GM18861 (cell line): ENCODE measurements around the gene STK32B.

Experiments used
- ATAC-seq: cut with Tn5 transposase; IDR thresholded peaks from one replicate; pipeline ENCODE4 v1.9.1; 2021; ENCODE audit not compliant: unreplicated experiment

Gene STK32B

DNA sequence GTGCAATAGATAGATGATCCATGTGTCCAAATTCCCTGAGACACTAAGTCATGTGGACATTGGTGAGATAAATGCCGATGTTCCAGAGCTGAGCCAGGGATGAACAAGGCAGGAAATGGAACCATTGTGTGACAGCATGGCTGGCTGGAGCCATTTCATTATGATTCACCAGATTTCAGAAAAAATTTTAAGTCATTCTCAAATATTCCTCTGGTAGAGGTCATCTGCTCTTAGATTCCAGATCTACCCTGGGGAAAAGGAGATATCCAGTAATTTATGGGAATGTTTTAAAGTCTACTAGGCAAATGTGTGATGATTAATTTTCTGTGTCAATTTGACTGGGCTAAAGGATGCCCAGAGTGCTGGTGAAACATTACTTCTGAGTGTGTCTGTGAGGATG lies 287.3 kb downstream of the STK32B start:
- ATAC-seq = no peak

DNA sequence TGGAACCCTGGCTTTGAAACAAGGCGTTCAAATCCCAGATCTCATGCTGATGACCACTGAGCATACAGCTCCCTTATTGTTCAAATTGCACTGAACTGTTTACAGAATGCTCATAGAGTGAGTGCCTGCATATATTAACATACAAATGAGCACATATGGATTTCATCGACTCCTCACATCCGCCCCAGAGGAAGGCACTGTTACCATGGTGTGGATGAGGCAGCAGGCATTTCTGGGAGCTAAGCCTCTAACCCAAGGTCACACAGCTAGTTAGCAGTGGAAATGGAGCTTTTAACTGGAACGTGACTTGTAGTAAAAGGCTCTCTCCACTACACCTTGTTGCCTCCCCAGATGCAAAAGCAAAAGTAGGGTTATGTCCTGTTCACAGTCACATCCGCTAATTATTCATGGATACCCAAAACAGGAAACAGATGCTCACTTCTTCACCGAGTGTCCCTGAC lies 289.7 kb downstream of the STK32B start:
- ATAC-seq = no peak

DNA sequence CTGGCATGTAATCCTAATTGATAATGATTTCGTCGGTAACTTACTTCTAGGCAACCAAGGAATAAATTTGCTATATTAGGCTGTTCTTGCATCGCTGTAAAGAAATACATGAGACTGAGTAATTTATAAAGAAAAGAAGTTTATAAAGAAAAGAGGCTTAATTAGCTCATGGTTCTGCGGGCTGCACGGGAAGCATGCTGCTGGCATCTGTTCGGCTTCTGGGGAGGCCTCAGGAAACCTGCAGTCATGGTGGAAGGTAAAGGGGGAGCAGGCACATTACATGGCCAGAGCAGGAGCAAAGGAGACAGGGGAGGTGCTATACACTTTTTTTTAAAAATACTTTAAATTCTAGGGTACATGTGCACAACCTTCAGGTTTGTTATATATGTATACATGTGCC lies 290.2 kb downstream of the STK32B start:
- no peak for ATAC-seq

DNA sequence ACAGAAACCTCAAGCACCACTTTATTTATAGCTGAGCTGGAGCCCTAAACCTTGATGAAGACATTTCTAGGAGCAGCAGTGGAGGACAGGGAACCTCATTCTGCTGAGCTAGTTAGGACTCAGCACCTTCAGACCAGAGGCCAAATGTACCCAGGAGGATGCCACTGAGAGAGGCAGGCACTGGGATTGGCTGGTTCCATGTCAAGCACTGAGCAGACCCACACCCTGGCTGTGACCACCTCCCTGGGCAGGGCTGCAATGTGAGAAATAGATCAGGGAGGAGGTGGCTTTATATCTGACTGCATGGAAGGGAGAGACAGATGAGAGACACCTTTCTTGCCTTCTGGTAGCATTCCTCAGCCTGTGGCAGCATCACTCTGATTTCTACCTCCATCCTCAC lies 304.6 kb downstream of the STK32B start:
- ATAC-seq = no peak

DNA sequence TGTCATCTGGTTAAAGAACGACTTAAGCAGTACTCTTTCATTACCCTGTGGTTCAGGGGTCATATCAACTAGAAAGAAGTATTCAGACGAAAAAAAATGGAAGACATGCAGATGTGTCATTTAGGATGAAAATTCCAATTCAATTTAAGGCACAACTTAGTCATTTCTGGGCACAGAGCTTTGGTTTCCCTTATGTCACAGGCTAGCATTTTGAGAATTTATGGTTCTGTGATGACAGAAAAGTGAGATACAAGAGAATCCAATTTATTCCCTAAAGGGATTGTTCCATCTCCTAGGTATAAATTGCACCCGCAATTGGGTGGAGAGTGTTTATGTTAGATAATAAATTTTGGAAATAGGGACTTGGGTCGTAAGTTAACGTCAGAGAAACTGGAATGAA lies 306.6 kb downstream of the STK32B start:
- ATAC-seq = no peak

DNA sequence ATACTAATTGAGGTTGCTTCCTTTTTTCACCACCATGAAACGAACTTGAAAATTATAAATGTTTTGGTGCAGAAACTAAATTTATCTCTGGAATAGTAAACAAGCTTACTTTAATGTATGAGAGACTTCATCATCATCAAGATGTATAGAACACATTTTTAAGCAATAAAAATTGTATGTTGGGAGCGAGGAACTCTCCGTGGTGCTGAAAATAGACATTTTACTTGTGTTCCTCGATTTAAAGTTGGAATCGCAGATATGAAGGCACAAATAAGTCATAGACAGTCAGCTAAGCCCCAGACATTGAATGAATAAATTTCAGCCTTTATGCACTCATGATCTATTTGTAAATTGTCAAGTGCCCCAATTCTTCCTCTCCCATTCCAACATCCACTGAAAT lies 310.7 kb downstream of the STK32B start:
- no peak for ATAC-seq

DNA sequence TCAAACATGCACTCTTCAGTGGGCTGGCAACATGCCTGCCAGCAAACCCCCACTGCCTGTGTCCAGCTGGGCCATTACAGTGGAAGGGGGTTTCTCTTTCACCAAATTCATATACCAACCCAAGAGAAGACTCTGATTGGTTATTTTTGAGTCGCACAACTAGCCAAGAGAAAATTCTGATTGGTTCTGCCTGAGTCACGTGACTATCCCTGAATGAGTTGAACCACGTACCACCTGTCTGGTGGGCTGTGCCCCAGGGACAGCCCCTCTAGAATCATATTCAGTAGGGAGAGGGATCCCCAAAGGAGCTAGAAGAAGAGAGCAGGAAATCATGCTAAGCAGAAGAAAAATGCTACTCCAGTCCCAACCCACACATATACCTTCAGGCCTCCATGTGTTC lies 313.1 kb downstream of the STK32B start:
- no peak for ATAC-seq

DNA sequence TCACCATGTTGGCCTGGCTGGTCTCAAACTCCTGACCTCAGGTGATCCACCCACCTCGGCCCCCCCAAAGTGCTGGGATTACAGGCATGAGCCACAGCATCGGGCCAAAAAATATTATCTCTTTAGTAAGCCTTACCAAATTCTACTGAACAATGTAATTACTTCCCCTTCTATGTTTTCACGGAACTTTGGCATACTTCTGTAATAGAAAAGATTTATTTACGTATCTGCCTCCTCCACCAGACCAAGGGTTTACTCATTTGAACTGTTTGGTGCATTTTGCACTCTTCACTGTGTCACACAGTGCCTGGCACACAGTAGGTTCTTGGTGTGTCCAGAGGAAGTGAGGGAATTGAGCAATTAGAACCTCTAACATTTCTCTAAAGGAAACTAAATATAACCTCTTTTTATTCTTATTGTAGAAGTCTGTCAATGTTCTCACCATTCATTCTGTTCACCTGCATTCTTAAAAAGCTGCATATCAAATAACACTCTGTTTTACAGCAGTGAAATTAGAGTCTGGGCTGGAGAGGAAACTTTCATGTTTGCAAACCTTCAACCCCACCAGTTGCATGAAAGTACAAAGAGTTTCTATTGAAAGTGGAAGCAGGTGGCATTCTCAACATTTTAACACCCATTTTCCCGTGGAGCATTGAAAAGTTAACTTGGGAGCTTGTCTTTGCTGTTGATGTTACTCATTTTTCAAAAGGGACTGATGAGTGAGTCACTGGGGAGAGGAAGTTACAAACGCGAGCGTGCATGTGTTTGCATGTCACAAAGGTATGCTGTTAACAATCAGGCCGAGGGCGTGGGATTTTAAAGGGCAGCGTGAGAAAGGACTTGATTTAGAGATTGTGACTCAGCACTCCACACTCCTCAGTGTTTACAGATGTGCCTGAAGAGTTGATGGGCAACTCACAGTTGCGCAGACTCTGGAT lies 314.1 kb downstream of the STK32B start:
- no peak for ATAC-seq

DNA sequence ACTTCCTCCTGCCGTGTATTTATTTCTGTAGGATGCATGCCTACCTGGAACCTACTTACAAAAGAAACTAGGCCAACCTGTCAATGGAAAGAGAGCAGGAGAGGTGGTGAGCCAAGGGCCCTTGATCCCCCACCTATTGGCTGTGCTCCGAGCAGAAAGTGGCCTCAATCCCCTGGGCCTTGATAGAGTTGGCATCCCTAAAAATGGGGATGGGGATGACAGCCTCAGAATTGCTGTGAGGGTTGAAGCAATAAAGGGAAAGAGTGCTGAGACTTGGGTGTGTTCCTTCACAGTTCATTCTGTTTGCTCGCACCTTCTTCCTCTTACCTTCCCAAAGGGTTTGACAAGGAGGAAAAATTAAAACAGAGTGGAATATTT lies 314.7 kb downstream of the STK32B start:
- ATAC-seq = no peak

DNA sequence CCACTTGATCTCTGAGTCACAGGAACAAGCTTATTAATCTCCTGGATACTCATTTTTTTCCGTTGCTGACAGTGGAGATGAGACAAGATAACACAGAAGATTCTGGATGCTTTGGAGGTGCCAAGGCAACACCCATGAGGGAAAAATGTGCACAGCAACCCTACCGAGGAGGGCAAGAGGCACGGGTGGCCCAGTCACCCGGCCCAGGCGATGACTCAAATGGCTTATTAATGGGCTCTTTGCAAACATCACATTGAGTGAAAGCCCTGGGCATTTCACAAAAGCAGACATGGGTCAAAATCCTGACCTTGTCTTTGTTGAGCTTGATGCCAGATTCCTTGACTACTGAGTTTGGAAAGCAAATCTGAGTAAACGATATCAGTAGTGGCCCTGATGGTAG lies 315.1 kb downstream of the STK32B start:
- ATAC-seq = no peak

DNA sequence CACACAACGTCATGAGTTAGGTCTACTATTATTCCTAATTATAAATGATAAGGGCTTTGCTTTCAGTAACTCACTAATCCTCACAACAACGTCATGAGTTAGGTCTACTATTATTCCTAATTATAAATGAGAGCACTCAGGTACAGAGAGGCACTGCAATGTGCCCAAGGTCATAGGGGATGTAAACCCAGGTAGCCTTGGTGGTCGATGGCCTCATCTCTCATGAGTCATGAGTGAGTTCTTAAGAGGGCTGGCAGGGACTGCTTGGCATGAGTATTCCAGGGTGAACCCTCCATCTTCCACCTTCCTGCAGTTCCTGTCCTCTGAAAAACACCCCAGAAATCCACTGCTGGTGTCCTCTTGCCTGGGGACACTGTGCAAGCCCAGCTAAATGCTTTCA lies 317.1 kb downstream of the STK32B start:
- no peak for ATAC-seq

DNA sequence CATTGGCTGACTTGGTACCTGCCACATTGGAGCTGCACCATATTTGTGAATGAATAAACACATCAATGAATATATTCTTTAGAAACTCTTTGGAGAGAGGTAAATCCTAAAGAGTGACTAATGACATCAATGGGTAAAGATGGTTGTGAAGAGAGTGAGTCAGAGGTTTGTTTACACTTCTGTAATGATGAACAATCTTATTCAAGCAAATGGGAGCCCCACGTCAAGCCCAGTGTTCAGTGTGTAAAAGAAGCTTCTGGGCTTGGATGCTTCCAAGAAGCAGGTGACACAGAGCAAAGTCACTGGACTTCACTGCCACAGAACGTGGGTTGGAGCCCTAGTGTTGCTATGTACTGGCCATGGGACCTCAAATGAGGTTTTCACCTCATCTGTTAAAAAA lies 319.0 kb downstream of the STK32B start:
- no peak for ATAC-seq

DNA sequence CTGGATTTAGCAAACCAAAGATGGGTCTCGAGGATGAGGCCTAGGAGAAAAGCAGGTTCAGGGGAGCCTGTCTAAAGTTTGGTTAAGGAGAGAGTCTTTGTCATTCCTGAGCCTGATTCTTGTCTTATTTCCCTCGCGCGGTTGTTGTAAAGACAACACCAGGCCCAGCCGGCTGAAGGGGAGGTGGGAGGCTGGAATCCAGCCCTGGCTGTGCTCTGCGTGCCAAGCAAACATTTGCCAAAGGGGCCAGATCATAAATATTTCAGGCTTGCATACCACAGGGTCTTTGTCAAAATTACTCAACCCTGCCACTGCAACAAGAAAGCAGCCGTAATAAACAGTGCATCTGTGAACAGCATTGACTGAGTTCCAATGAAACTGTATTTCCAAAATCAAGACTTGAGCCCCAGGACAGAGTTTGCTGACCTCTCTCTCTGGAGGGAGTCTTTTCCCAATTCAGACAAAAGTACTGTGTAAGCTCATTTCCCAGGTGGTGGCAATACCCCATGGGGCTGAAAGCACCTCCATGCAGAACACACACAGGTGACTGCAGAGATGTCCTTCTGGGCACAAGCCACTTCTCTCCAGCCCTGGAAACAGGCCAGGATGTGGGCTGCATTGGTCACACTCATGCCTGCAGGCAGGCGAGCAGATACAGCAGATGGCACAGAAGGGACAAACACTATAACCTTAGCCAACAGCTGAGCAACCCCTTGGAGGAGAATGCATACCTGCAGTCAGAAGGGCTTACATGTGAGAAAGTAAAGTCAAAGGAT lies 320.3 kb downstream of the STK32B start:
- ATAC-seq = no peak

DNA sequence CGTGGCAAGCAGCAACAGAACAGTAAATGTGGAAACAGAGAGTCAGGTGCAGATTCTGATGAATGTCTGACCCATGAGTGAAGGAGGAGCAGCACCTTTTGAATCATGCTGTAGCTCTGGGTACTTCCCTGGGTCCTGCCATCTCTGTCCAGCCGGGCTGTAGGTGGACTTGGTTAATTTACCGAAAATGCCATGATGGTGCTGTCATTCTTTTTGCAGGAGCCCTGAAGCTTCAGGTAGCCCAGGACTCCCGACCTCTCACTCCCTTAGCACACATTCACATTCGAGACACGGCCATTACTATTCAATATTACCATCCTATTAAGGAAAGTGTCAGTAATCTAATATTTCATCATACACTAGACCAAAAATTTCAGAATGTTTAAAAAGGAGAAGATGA lies 320.9 kb downstream of the STK32B start:
- ATAC-seq = no peak

DNA sequence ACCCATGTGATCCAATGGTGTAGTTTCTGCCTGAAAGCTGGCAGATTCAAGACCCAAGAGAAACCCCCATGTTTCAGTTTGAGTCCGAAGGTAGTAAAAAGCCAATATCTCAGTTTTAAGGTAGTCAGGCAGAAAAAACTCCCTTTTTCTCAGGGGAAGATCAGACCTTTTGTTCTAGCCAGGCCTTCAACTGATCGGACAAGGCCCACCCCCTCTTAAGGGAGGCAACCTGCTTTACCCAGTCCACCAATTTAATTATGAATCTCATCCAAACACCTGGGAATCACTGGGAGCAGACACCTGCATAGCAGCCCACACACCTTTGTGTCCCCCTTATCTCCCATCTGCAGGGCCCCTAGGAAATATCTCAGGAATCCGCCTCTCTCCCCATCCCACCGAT lies 322.0 kb downstream of the STK32B start:
- ATAC-seq = no peak

DNA sequence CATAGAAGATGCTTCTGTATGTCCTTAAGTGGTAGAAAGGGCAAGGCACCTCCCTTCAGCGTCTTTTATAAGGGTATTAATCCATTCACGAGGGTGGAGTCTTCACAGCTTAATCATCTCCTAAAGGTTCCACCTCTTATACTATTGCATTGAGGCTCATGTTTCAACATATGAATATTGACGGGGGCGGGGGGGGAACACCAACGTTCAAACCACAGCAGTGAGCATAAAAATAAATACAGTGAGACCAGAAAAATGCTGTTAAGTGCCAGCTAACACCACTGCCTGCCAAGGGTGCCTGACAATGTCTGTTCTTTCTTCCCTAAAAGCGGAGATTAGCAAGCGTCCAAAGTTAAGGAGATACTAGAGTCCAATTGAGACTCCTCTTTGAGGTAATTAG lies 323.3 kb downstream of the STK32B start:
- no peak for ATAC-seq

DNA sequence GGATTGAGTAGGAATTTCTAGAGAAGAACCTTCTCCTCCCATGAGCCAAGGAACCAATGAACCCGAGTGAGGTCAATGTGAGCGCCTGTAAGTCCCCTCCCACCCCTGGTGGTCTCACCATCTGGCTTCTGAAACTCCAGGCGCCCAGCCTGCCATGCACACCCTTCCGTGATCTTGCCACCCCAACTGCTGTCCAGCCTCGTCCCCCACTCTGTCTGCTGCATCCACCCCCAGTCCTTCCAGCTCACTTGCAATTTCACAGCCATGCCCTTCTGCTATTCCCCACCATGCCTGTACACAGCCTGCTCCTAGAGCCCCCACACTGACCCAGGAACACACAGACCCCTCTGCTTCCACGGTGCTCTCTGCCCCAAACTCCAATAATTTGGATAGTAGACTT lies 323.7 kb downstream of the STK32B start:
- ATAC-seq = no peak

DNA sequence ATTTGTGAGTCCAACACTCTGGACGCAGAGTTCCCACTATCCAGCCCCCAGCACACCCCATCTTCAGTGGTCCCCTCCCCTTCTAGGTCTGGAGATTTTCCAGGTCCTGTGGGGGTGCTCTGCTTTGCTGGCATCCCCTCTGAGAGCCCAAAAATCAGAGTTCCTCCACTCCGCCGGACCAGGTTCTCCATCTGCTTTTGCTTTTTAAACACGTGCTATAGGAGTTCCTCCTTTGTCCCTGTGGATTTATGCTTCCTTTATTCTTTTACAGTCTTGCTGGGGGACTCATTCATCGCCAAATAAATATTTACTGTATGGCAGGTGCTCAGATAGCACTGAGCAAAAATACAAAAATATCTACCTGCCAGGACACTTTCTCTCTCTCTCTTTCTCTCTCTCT lies 324.7 kb downstream of the STK32B start:
- ATAC-seq = no peak

DNA sequence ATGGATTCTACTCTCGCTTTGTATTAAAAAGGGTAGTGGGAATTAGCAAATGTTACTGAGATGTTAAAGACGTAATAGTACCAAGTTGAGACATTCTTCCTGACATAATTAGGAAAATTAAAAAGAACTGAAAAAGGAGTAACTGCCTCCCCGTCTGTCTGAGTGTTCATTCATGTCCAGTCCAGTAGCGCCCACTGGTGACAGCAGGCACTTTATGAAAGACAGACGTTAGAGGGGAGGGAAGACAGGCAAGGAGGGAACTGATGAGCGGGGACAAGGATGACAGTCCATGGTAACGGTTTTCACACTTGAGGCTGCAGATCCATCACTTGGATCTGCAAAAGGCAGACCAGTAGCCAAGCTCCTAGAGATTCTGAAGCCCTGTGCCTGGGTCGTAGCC lies 326.7 kb downstream of the STK32B start:
- no peak for ATAC-seq

DNA sequence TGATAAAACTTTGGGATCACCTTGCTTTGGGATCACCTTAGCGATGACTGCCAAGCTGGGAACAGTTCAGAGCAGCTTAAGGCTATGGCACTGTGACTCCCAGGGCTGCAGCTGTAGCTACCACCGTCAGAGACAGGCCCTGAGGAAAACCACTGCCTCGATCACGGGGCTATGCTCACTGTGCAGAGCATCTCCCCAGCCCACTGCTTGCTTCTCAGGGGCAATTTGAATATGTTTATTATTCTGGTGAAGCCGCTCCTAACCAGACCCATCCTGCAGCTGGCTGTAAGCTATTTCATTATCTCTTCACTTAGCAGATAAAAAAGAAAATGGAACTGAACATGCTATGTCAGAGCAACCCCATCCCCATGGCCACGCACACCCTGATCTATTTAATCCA lies 328.6 kb downstream of the STK32B start:
- ATAC-seq = no peak

DNA sequence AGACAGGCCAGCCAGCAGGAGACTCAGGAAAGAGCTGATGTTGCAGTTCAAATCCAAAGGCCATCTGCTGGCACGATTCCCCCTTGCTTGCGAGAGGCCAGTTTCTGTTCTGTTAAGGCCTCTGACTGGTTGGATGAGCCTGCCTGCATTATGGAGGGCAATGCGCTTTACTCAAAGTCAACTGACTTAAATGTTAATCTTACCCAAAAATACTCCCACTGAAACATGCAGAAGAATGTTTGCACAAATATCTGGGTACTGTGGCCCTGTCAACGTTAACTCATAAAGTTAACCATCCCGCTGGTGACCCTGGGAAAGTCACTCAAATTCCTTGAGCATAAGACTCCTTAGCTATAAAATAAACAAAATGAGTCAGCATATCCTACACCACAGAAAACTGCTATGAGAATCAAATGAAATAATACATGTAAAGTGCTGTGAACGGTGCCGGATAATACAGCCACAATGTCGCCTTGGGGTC lies 330.7 kb downstream of the STK32B start:
- ATAC-seq = no peak
